H1 (cell line): Measurements from ENCODE around the gene BRSK2. TPM values are rescaled to one million over a fixed set of nuclear protein-coding genes. Genes with fewer than 3 reads are reported as not detected.

Experiments
- HDAC2 ChIP-seq, 2 experiments: fragments of 300-600 bp in 1 of 2; sonication (generic) in 1 of 2; IDR thresholded peaks; 2 replicates each; pipeline ENCODE4 v1.6.1; 2011 to 2012; ENCODE audit warnings: low read depth in 2 of 2, low read length in 2 of 2, mild to moderate bottlenecking in 2 of 2, moderate library complexity in 2 of 2, borderline replicate concordance in 1 of 2, inconsistent platforms in 1 of 2
- KDM4A ChIP-seq: IDR thresholded peaks from one replicate; pipeline ENCODE4 v1.7.1; 2012; ENCODE audit warnings: low read depth, mild to moderate bottlenecking, moderate library complexity, low read length, inconsistent platforms; ENCODE audit not compliant: severe bottlenecking
- POLR2AphosphoS5 ChIP-seq: IDR thresholded peaks from 2 replicates; pipeline ENCODE4 v1.6.1; 2011; ENCODE audit warnings: low read depth, low read length
- SIX5 ChIP-seq: IDR thresholded peaks from 2 replicates; pipeline ENCODE4 v1.6.1; 2011; ENCODE audit warnings: mild to moderate bottlenecking, low read depth, low read length
- TCF12 ChIP-seq: IDR thresholded peaks from 2 replicates; pipeline ENCODE4 v1.6.1; 2011; ENCODE audit warnings: low read depth, mild to moderate bottlenecking, low read length
- polyA plus RNA-seq, 7 experiments: library from polyadenylated mRNA; depleted of rRNA in 3 of 7; stranded (reverse) in 5 of 7; unstranded in 2 of 7; fragments of >200 nt in 5 of 7; fragments of 200-250 nt in 2 of 7; gene quantifications; 1 replicate in 5 of 7; 2 replicates in 1 of 7; 4 replicates in 1 of 7; pipeline versions ENCODE4 v1.2.1 to v1.2.3, GENCODE V29; 2011 to 2013; ENCODE audit warnings: missing spikeins in 2 of 7, mixed read lengths in 2 of 7
- total RNA-seq: library from RNA; stranded (reverse); fragmentation: NEBNext Ultra II Directional; extraction: Animal tissue kit (Norgen Biotek cat#: 25700); gene quantifications from 2 replicates; pipeline ENCODE4 v1.2.1, GENCODE V29; 2021
- TF ChIP-seq, protein P1 (sequence below): fragments of 300-600 bp; sonication (generic); IDR thresholded peaks from 2 replicates; pipeline ENCODE4 v1.7.1; 2012; ENCODE audit warnings: low read length, moderate library complexity, mild to moderate bottlenecking, inconsistent platforms; ENCODE audit not compliant: insufficient replicate concordance
- TF ChIP-seq, protein P2 (sequence below), 3 experiments: IDR thresholded peaks; 1 replicate in 2 of 3; 2 replicates in 1 of 3; pipeline versions ENCODE4 v1.5.1 to v1.6.1; 2011; ENCODE audit warnings: low read length in 3 of 3, mild to moderate bottlenecking in 3 of 3, inconsistent platforms in 2 of 3, low read depth in 1 of 3, moderate library complexity in 1 of 3; ENCODE audit not compliant: insufficient read depth in 1 of 3; ENCODE audit errors: control extremely low read depth in 1 of 3

Gene BRSK2
- total and polyA plus RNA-seq, 2 of the 8 experiments (the other 6 are each of a cell fraction or from before 2014, with no cell fraction given), result 17.3 to 27.1 TPM

DNA sequence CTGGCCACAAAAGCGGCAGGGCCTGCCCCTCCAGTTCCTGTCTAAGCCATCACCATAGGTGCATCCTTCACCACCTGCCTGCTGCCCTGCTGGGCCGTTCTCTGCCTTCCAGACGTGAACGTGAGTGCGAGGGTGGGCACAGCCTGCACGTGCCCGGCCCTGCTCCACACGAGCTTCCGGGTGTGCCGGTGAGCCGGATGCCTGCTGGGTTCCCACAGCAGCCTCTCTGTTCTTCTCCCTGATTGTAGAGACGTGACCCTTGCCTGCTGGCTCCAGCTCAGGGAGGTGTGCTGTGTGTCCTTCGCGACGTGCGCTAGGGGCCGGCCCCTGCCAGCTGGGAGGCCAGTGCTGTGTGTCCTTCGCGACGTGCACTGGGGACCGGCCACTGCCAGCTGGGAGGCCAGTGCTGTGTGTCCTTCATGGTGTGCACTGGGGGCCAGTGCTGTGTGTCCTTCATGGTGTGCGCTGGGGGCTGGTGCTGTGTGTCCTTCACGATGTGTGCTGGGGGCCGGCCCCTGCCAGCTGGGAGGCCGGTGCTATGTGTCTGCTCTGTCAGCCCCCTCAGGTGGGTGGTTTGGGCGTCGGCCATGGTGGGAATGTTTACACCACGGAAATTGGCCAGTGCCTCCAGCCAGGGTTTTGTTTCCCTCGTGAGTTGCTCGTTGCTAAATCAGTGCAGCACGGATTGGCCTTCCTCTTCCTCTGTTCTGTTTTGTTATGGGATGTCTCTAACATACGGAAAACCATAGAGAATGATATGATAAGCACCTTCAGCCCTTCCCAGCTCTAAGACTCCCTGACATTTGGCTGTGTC is 35.4 kb upstream of the BRSK2 start (continued):
- TF ChIP-seq, protein P1, sequence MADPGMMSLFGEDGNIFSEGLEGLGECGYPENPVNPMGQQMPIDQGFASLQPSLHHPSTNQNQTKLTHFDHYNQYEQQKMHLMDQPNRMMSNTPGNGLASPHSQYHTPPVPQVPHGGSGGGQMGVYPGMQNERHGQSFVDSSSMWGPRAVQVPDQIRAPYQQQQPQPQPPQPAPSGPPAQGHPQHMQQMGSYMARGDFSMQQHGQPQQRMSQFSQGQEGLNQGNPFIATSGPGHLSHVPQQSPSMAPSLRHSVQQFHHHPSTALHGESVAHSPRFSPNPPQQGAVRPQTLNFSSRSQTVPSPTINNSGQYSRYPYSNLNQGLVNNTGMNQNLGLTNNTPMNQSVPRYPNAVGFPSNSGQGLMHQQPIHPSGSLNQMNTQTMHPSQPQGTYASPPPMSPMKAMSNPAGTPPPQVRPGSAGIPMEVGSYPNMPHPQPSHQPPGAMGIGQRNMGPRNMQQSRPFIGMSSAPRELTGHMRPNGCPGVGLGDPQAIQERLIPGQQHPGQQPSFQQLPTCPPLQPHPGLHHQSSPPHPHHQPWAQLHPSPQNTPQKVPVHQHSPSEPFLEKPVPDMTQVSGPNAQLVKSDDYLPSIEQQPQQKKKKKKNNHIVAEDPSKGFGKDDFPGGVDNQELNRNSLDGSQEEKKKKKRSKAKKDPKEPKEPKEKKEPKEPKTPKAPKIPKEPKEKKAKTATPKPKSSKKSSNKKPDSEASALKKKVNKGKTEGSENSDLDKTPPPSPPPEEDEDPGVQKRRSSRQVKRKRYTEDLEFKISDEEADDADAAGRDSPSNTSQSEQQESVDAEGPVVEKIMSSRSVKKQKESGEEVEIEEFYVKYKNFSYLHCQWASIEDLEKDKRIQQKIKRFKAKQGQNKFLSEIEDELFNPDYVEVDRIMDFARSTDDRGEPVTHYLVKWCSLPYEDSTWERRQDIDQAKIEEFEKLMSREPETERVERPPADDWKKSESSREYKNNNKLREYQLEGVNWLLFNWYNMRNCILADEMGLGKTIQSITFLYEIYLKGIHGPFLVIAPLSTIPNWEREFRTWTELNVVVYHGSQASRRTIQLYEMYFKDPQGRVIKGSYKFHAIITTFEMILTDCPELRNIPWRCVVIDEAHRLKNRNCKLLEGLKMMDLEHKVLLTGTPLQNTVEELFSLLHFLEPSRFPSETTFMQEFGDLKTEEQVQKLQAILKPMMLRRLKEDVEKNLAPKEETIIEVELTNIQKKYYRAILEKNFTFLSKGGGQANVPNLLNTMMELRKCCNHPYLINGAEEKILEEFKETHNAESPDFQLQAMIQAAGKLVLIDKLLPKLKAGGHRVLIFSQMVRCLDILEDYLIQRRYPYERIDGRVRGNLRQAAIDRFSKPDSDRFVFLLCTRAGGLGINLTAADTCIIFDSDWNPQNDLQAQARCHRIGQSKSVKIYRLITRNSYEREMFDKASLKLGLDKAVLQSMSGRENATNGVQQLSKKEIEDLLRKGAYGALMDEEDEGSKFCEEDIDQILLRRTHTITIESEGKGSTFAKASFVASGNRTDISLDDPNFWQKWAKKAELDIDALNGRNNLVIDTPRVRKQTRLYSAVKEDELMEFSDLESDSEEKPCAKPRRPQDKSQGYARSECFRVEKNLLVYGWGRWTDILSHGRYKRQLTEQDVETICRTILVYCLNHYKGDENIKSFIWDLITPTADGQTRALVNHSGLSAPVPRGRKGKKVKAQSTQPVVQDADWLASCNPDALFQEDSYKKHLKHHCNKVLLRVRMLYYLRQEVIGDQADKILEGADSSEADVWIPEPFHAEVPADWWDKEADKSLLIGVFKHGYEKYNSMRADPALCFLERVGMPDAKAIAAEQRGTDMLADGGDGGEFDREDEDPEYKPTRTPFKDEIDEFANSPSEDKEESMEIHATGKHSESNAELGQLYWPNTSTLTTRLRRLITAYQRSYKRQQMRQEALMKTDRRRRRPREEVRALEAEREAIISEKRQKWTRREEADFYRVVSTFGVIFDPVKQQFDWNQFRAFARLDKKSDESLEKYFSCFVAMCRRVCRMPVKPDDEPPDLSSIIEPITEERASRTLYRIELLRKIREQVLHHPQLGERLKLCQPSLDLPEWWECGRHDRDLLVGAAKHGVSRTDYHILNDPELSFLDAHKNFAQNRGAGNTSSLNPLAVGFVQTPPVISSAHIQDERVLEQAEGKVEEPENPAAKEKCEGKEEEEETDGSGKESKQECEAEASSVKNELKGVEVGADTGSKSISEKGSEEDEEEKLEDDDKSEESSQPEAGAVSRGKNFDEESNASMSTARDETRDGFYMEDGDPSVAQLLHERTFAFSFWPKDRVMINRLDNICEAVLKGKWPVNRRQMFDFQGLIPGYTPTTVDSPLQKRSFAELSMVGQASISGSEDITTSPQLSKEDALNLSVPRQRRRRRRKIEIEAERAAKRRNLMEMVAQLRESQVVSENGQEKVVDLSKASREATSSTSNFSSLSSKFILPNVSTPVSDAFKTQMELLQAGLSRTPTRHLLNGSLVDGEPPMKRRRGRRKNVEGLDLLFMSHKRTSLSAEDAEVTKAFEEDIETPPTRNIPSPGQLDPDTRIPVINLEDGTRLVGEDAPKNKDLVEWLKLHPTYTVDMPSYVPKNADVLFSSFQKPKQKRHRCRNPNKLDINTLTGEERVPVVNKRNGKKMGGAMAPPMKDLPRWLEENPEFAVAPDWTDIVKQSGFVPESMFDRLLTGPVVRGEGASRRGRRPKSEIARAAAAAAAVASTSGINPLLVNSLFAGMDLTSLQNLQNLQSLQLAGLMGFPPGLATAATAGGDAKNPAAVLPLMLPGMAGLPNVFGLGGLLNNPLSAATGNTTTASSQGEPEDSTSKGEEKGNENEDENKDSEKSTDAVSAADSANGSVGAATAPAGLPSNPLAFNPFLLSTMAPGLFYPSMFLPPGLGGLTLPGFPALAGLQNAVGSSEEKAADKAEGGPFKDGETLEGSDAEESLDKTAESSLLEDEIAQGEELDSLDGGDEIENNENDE, result no peak
- TF ChIP-seq, protein P2, sequence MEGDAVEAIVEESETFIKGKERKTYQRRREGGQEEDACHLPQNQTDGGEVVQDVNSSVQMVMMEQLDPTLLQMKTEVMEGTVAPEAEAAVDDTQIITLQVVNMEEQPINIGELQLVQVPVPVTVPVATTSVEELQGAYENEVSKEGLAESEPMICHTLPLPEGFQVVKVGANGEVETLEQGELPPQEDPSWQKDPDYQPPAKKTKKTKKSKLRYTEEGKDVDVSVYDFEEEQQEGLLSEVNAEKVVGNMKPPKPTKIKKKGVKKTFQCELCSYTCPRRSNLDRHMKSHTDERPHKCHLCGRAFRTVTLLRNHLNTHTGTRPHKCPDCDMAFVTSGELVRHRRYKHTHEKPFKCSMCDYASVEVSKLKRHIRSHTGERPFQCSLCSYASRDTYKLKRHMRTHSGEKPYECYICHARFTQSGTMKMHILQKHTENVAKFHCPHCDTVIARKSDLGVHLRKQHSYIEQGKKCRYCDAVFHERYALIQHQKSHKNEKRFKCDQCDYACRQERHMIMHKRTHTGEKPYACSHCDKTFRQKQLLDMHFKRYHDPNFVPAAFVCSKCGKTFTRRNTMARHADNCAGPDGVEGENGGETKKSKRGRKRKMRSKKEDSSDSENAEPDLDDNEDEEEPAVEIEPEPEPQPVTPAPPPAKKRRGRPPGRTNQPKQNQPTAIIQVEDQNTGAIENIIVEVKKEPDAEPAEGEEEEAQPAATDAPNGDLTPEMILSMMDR (IDR thresholded peaks at IDR 0.05; ENCODE audit: control extremely low read depth in 1 of 3, insufficient read depth in 1 of 3, low read depth in 1 of 3, low read length in 3 of 3), result no peak
- no peak for TF ChIP-seq TCF12
- no peak for TF ChIP-seq HDAC2 (IDR thresholded peaks at IDR 0.05; ENCODE audit: borderline replicate concordance in 1 of 2, low read depth in 2 of 2, low read length in 2 of 2)
- TF ChIP-seq KDM4A, result no peak
- no peak for TF ChIP-seq POLR2AphosphoS5
- no peak for TF ChIP-seq SIX5
